Lung (tissue), 12 donors: ENCODE data around the gene SHC1. TPM values are rescaled to one million over a fixed set of nuclear protein-coding genes. Genes with fewer than 3 reads are reported as not detected.

ENCODE experiments used
- ATAC-seq: fragments of 200-7000 bp; cut with Tn5 transposase; one replicate; pipeline ENCODE4 v1.9.1; 2020; ENCODE audit warnings: moderate number of reproducible peaks; ENCODE audit not compliant: insufficient read depth, low FRiP score
- DNase-seq, 3 donors: peaks; one replicate each; pipeline ENCODE4 v3.0.0-alpha.2; 2013 to 2017
- H3K27ac ChIP-seq, 2 donors: one replicate each; pipeline ENCODE4 v1.5.1; 2013; ENCODE audit warnings: mild to moderate bottlenecking in 2 of 2, moderate library complexity in 2 of 2, control low read depth in 1 of 2, inconsistent platforms in 1 of 2, low read depth in 1 of 2, low read length in 1 of 2
- H3K27me3 ChIP-seq, 3 donors: one replicate each; pipeline ENCODE4 v1.5.1; 2013; ENCODE audit warnings: low read length in 2 of 3; ENCODE audit not compliant: control insufficient read depth in 3 of 3, insufficient read depth in 3 of 3
- H3K36me3 ChIP-seq, 4 donors: one replicate each; pipeline ENCODE4 v1.5.1; 2013; ENCODE audit warnings: low read length in 4 of 4, mild to moderate bottlenecking in 1 of 4, moderate library complexity in 1 of 4; ENCODE audit not compliant: control insufficient read depth in 4 of 4, insufficient read depth in 4 of 4
- H3K4me1 ChIP-seq, 5 donors: one replicate each; pipeline ENCODE4 v1.5.1; 2013; ENCODE audit warnings: low read length in 5 of 5, mild to moderate bottlenecking in 2 of 5, moderate library complexity in 1 of 5; ENCODE audit not compliant: control insufficient read depth in 5 of 5, insufficient read depth in 5 of 5
- H3K4me3 ChIP-seq: one replicate; pipeline ENCODE4 v1.5.1; 2013; ENCODE audit warnings: mild to moderate bottlenecking, control low read depth, moderate library complexity
- H3K9ac ChIP-seq, 2 donors: one replicate each; pipeline ENCODE4 v1.5.1; 2013; ENCODE audit warnings: low read length in 2 of 2, control low read depth in 1 of 2; ENCODE audit not compliant: insufficient read depth in 1 of 2
- H3K9me3 ChIP-seq, 4 donors: one replicate each; pipeline ENCODE4 v1.5.1; 2013; ENCODE audit warnings: low read length in 3 of 4, mild to moderate bottlenecking in 1 of 4, moderate library complexity in 1 of 4; ENCODE audit not compliant: control insufficient read depth in 4 of 4, insufficient read depth in 3 of 4
- CTCF ChIP-seq: IDR thresholded peaks from 2 replicates; pipeline ENCODE4 v1.5.1; 2012; ENCODE audit warnings: mild to moderate bottlenecking; ENCODE audit errors: control extremely low read depth, extremely low read depth
- WGBS, 2 donors: extraction: QIAGEN DNeasy Blood & Tissue Kit; methylation state at CpG; one replicate each; pipeline ENCODE4 v1.1.7; 2013; 5-methylcytosine and 5-hydroxymethylcytosine counted together
- polyA plus RNA-seq, 2 donors: library from polyadenylated mRNA; stranded (reverse); fragments of 200-250 nt; gene quantifications; one replicate each; pipeline ENCODE4 v1.2.1, GENCODE V29; 2013
- total RNA-seq, 2 donors: library from RNA; depleted of rRNA in 1 of 2; stranded (reverse); fragments of >200 nt in 1 of 2; gene quantifications; one replicate each; pipeline ENCODE4 v1.2.1, GENCODE V29; 2014 to 2021
- donor health status: control.
- donor health status: control.
- donor health status: Bipolar disorder and iron deficiency.
- donor health status: healthy.
- donor health status: DM: yes; HTN: yes; CAD: no.

SHC1 gene
- total and polyA plus RNA-seq, 4 donors = 67.6 to 136 (median 93.8) TPM

GRCh38 chr1:154945962-154946850 is 24.3 kb downstream of the SHC1 start:
- Histone ChIP-seq H3K27me3 (no peaks in the 10 kb centered on the region), H3K9ac (no peak overlapping the region), H3K36me3 (peaks cover 0 to 40% (median 13%) of the 10 kb centered on the region in 4 donors), H3K9me3 (no peaks in the 10 kb centered on the region), H3K27ac (no peak overlapping the region), H3K4me3 (no peak overlapping the region), H3K4me1 (peaks cover 0 to 25% (median 7%) of the 10 kb centered on the region in 5 donors)
- no peak for TF ChIP-seq CTCF
- no peak for ATAC-seq
- DNase-seq = no peak
- 86% methylated on average over 17 of the region's 17 CpGs for WGBS, 2 donors

DNA sequence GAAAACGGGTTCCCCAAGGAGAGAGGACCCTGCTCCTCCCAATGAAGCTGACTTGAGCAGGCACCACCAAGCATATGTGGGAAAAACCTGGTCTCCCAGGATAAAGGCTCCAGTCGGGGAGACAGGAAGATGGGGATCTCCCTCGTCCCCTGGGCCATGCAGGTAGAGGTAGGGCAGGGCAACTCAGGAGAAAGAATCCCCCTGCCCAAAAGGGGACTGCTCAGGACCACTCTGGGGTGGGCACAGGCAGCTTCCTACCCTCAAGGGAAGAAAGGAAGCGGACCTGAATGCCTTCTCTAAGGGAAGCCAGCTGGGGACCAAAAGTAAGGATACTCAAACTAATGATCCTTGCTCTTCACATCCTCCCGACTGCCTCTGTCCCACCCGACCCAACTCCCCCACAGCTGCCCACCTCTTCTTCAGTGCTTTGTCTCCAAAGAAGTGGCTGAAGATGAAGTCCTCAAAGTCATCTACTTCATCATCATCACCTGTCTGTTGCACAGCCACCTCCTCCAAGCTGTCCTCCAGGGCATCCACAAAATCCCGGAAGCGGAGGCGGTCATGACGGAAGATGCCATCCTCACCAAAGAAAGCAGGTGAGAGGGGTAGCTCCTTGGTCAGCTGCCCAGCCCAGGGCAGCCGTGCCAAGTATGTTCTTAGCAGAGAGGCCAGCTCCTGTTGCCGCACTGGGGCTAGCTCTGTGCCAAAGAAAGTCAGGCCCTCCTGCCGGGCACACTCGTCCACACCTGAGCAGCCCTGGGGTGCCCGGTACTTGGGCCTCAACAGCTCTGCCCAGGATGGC is 25.2 kb downstream of the SHC1 start:
- Histone ChIP-seq H3K9me3 (no peaks in the 10 kb centered on the region), H3K27me3 (no peaks in the 10 kb centered on the region), H3K4me1 (peaks cover 0 to 27% (median 7%) of the 10 kb centered on the region in 5 donors), H3K36me3 (peaks cover 0 to 31% (median 11%) of the 10 kb centered on the region in 4 donors), H3K27ac (no peak overlapping the region), H3K9ac (peak overlapping the region in 1 of 2 donors; percentile 13), H3K4me3 (no peak overlapping the region)
- 86% methylated on average over 15 of the region's 15 CpGs for WGBS, 2 donors
- no peak for TF ChIP-seq CTCF
- no peak for DNase-seq
- no peak for ATAC-seq

- no peaks in the 10 kb centered on the region for H3K27me3 ChIP-seq
- peaks cover 0 to 30% (median 11%) of the 10 kb centered on the region in 4 donors for H3K36me3 ChIP-seq
- no peak for TF ChIP-seq CTCF
- ATAC-seq (no peak), DNase-seq (peak; percentile 38 to 66 (median 51))
- peaks cover 0 to 29% (median 7%) of the 10 kb centered on the region in 5 donors for H3K4me1 ChIP-seq
- peak overlapping the region in 1 of 2 donors; percentile 34 for H3K9ac ChIP-seq
- no peak overlapping the region for H3K4me3 ChIP-seq
- no peaks in the 10 kb centered on the region for H3K9me3 ChIP-seq
- WGBS, 2 donors = 47 to 65% methylated on average over 9 of the region's 9 CpGs
- H3K27ac ChIP-seq = peak overlapping the region in 1 of 2 donors; percentile 62
Observed at GRCh38 chr1:154944401-154945159, 26.0 kb downstream of the SHC1 start.
